NCI-H2107 treated with DMSO at 0.1 percent for 48 hours (cell line): ENCODE measurements around the gene MED19.
"Not testable (repeated sequence)": the region's sequence is repeated elsewhere in the genome, so short reads cannot be mapped to it uniquely, and the experiment has no call there.

Source experiments
- DNase-seq: peaks from one replicate; lab custom pipeline; 2025; ENCODE audit not compliant: unreplicated experiment; lab: John Stamatoyannopoulos, UW

MED19 gene

GRCh38 chr11:57705432-57705831, 6.6 kb downstream of the MED19 start:
- DNase-seq, result not testable (repeated sequence)

DNA sequence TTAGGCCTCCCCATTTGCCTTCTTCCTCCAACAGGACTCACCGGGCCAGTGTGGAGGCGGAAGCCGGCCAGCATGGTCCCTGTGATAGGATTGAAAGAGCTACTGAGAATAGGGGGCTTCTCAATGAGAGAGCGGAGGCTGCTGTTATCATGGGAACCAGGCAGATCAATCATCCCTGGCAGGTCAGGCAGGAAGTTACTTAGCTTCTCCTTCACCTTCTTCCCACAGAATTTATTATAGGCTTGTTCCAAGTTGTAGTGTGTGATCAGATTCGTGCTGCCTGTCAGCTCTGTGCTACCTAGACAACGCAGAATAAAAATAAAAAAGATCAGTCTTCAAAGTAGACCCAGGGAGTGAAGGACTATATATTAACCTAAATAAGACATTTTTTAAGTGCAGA, 7.1 kb downstream of the MED19 start:
- DNase-seq, result no peak

DNA sequence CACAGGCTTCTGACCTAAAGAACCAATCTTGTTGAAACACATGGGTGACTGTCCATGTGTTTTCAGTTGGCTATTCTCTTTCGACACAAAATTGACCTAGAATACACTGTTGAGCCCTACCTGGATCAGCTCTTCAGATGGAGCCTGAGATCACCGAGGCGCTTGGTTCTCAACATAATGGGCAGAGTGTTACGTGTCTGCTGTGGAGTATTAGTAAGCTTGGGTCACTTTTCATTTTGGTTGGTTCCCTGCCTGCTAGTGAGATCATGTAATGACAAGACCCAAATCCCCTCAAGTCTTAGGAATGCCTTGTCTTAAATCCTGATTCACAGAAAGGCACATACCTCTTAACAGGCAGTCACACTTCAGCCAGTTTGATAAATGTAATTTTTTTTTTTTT, 8.7 kb downstream of the MED19 start:
- no peak for DNase-seq

DNA sequence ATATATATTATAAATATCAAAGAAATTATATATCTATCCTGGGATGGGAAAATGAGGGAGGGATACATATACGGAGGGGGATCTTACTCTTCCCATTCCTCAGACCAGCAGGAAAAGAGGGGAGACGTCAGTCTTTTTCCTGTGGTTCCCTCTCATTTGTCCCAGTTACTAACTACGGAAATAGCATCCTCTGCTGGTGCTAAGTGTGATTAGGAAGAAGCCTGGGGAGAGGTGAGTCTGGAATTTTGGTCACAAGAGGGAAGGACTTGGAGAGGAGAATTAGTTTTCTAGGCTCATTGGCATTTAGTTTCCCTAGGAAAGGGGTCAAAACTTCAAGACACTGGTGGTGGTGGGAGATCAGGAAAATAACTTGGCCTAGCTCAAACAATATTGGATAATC, 11.6 kb downstream of the MED19 start:
- no peak for DNase-seq

DNA sequence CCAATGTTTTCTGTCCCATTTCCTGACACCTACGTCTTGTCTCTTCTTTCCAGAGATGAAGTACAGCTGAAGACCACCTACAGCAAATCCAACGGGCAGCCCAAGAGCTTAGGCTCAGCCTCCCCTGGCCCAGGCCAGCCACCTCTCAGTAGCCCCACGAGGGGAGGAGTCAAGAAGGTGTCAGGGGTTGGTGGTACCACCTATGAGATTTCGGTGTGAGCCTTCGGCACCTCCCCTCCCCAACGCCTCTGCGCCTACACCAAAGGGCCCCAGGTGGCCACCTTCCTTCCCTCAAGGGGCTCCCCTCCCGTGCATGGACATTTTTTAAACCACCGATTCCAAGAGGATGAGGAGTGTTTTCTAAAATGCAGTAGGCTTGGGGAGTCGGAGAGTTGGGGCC, 12.2 kb downstream of the MED19 start:
- no peak for DNase-seq

DNA sequence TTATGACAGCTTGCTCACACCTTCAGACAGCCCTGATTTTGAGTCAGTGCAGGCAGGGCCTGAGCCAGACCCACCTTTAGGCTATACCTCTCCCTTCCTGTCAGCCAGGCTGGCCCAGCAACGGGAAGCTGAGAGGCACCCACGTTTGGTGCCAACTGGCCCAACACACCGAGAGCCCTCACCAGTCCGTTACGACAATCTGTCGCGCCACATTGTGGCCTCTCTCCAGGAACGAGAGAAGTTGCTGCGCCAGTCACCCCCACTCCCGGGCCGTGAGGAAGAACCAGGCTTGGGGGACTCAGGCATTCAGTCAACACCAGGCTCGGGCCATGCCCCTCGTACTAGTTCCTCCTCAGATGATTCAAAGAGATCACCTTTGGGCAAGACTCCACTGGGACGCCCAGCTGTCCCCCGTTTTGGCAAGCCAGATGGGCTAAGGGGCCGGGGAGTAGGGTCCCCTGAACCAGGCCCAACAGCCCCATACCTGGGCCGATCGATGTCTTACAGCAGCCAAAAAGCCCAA, 13.1 kb downstream of the MED19 start:
- DNase-seq, result no peak

DNA sequence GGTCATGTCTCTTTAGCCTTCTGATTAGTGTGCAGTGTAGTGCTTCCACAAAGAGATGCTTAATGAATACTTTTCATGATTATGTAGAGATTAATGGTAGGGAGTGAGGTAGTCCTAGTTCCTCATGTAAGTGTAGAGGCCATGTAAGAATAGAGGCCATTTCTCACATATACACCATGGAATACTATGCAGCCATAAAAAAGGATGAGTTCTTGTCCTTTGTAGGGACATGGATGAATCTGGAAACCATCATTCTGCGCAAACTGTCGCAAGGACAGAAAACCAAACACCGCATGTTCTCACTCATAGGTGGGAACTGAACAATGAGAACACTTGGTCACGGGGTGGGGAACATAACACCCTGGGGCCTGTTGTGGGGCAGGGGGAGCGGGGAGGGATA, 21.5 kb downstream of the MED19 start:
- DNase-seq, result not testable (repeated sequence)

DNA sequence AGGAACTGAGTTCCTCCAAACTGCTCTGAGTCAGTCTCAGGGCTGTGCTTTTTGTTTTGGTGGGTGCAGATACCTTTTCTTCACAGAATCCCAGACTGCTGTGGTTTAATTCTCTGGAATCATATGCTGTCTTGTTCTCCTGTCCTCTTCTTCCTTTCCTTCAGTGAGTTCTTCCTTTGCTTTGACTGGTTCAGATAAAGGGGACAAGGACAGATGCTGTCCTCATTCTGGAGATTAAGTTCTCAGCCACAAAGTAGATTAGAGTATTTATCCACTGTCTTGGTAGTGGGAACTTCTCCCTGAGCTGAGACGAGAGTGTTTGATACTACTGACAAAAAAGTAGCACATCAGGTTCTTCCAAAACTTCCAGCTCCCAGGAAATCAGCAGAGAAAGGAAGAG, 30.8 kb downstream of the MED19 start:
- DNase-seq, result no peak

DNA sequence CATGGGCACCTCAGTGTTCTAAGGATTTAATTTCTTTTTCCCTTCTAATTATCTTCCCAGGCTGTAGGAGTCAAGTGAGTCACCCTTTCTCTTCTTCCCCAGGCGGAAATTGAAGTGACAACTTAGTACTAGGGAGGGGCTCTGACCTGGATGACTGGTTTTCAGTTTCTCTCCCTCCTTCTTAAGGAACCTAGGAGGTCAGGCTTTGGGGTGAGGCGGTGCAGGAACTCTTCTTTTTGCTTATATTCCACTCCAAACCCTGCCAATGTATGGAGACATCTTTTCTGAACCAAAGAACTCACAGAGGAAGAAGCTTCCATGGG, 31.5 kb downstream of the MED19 start:
- no peak for DNase-seq

GRCh38 chr11:57679396-57679795, 32.6 kb downstream of the MED19 start:
- no peak for DNase-seq

DNA sequence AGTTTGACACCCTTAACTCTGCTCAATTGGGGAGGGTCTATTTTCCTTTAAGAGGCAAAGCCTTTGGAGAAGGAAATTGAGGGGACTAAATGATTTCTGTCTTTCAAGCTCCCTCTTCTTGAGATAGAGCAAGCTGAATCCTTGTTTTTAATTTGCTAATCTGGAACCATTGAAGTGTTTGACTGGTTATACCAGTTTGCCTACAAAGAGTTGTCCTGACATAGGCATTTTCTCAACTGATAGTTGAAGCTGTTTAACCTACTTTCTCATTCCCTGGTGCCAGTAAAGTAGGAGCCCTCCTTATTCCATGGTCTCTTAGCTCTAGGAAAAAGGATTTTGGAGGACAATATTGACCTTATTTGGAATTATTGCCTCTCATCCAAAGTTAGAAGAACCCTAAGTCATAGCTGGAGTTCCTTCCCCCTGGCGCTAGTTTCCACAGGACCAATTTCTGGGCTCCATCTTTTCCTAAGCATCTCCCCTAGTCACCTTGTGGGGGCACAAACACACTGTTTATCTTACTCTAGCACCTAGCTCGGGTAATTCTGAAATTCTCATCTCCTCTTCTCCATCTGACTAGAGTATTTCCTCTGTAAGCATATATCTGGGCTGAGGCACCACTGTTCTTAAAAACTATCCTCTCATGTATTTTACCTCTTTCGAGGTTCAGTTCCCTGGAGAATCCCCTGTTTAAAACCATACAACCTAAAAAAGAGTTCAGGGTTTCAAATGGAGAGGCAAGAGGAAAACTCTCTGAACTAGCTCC, 36.7 kb downstream of the MED19 start:
- DNase-seq, result no peak

DNA sequence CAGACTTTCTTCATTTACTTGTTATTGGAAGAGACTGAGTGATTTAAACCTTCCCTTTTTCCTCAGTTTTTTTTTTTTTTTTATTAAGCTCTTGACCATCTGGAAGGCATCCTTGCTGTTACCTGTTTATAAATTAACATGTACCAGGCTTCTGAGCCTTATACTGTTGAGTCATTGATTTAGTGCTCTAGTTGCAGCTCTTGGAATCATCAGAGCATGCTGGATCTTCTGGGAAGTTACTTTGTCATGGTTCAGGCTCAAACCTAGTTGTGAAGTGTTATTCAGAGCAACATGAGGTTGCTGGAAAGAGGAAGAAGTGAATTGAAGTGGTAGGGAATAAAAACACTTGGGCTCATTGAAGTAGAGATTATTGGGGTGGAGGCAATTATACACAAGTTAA, 37.8 kb downstream of the MED19 start:
- DNase-seq, result no peak

GRCh38 chr11:57668434-57668782, 43.6 kb downstream of the MED19 start:
- DNase-seq, result no peak

DNA sequence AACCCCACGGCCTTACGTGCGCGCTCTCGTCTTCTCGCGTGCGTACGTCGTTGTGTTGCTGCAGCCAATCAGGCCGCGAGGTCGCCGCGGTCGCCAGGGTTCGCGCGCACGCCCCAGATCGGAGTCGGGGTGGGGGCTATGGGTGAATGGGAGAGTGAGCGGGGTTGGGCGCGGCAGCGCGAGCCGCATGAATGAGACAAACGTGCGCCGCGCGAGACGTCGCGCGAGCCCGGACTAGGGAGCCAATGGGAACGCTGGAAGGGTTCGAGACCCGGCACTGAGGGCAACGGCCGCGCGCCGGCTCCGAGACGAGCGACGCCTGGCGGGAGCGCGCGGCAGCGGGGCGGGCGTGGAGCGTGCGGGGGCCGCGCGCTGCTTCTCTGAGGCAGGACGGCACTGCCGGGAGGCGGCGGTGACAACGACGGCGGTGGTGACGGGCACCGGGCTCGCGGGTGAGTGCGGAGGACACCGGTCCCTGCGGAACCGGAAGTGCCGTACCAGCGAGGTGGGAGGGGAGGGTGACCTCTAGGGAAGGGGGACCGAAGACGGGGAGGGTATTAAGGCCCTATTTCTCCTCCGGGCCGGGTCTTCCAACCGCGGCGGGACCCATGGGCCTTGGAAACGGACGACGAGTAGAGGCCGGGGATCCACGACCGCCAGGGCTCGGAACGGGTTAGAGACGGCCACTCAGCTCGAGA, 44.1 kb downstream of the MED19 start, which contains the start of gene ZDHHC5:
Gene ZDHHC5 (plus strand): TSS at position 379 of the 698 bp plus-strand sequence. CDS start 4,977 bp downstream, outside the sequence.
- peak; percentile 98 for DNase-seq

DNA sequence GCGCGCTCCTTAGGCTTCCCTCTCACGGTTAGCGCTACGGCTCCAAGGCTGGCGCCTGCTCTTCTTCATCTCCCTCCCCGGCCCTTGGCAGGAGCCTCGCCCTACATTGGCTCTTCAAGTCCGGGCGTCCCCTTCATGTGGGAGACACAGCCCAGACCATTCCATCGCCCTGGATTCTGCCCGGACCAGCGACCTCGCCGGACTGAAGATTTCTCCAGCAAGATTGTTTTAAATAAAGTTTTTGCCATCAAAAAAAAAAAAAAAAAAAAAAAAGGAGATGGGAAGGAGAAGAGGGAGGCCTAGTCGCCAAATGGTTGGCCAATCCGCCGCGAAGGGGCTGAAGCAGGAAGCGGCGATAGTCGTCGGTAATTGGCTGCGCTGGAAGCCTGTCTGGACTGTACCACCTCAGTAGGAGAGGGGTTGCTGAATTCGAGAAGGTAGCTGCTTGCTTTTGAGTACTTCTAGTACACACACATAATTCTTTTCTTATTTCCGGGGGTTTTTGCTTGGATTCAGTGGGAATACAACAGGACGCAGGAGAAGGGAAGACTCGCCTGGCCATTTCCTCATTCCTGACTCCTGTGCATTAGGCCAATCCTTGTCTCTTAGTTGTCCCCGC, 44.8 kb downstream of the MED19 start:
- DNase-seq, result peak; percentile 98

DNA sequence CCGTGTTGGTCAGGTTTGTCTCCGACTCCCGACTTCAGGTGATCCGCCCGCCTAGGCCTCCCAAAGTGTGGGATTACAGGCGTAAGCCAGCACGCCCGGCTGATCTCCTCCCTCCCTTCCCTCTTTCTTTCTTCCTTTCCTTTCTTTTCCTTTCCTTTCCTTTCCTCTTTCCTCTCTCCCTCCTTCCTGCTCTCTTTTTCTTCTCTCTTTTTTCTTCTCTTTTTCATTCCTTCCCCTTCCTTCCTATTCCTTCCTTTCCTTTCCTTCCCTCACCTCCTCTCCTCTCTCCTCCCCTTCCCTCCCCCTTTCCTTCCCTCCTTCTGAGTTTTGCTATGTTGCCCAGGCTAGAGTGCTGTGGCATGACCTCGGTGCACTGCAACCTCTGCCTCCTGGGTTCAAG, 48.0 kb downstream of the MED19 start:
- DNase-seq, result no peak

- no peak for DNase-seq
Measured at GRCh38 chr11:57662893-57663292, 49.1 kb downstream of the MED19 start.

DNA sequence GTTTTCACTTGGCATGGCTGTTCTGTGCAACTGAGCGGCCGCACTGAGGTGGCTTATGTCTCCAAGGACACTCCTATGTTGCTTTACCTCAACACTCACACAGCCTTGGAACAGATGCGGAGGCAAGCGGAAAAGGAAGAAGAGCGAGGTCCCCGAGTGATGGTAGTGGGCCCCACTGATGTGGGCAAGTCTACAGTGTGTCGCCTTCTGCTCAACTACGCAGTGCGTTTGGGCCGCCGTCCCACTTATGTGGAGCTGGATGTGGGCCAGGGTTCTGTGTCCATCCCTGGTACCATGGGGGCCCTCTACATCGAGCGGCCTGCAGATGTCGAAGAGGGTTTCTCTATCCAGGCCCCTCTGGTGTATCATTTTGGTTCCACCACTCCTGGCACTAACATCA, 52.3 kb downstream of the MED19 start:
- DNase-seq, result no peak

GRCh38 chr11:57658023-57658361, 54.0 kb downstream of the MED19 start:
- no peak for DNase-seq

- peak; percentile 92 for DNase-seq
Measured at GRCh38 chr11:57657194-57658022, 54.6 kb downstream of the MED19 start, which contains the start of gene CLP1. CLP1 (plus strand) TSS chr11:57657762; CDS start chr11:57659477, 1,715 bp downstream.

DNA sequence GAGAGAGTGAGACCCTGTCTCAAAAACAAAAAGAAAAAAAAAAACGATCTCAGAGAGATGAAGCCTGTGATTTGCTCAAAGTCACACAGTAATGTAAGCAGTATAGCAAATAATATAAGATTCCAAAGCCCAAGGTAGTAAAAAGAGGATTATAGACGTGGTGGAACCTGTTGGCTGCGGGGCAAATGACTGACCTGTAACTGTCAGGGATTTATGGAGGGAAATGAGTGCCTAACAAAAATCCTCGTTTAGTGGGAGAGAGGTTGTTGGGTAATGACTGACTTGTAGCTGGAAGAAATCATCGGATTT, 55.2 kb downstream of the MED19 start:
- DNase-seq, result no peak
